IPS-18a (cell line): ENCODE results near the gene SPDYE4.
A peak's percentile ranks its signal among the peaks of the same experiment; 100 is the strongest.

ENCODE experiments used
- H3K27ac ChIP-seq: one replicate; pipeline ENCODE4 v1.5.1; 2013; ENCODE audit warnings: low read length
- H3K27me3 ChIP-seq: one replicate; pipeline ENCODE4 v1.6.1; 2013; ENCODE audit warnings: mild to moderate bottlenecking, low read length; ENCODE audit not compliant: control insufficient read depth, insufficient read depth
- H3K36me3 ChIP-seq: one replicate; pipeline ENCODE4 v1.6.1; 2013; ENCODE audit warnings: low read depth, low read length; ENCODE audit not compliant: control insufficient read depth
- H3K4me1 ChIP-seq: one replicate; pipeline ENCODE4 v1.6.1; 2013; ENCODE audit warnings: low read depth, low read length; ENCODE audit not compliant: control insufficient read depth
- H3K4me3 ChIP-seq: one replicate; pipeline ENCODE4 v1.5.1; 2013; ENCODE audit warnings: low read length
- H3K9ac ChIP-seq: one replicate; pipeline ENCODE4 v1.6.1; 2013; ENCODE audit warnings: mild to moderate bottlenecking, low read length, moderate library complexity
- H3K9me3 ChIP-seq: one replicate; pipeline ENCODE4 v1.6.1; 2013; ENCODE audit warnings: low read depth, low read length; ENCODE audit not compliant: control insufficient read depth

SPDYE4 gene

GRCh38 chr17:8746501-8747236 is 11.7 kb downstream of the SPDYE4 start:
- H3K27me3 ChIP-seq, result no peaks in the 10 kb centered on the region
- peak overlapping the region; percentile 92 for H3K4me3 ChIP-seq
- no peak overlapping the region for H3K27ac ChIP-seq
- H3K36me3 ChIP-seq, result no peaks in the 10 kb centered on the region
- no peak overlapping the region for H3K9ac ChIP-seq
- H3K4me1 ChIP-seq, result peaks cover 3% of the 10 kb centered on the region
- H3K9me3 ChIP-seq, result no peaks in the 10 kb centered on the region

- H3K9me3 ChIP-seq, result no peaks in the 10 kb centered on the region
- H3K4me3 ChIP-seq, result peak overlapping the region; percentile 92
- H3K9ac ChIP-seq, result no peak overlapping the region
- H3K4me1 ChIP-seq, result peaks cover 3% of the 10 kb centered on the region
- H3K36me3 ChIP-seq, result no peaks in the 10 kb centered on the region
- no peak overlapping the region for H3K27ac ChIP-seq
- H3K27me3 ChIP-seq, result no peaks in the 10 kb centered on the region
These were observed 12.5 kb downstream of the SPDYE4 start for GRCh38 chr17:8745586-8746500.

GRCh38 chr17:8744086-8744785 is 14.1 kb downstream of the SPDYE4 start:
- Histone ChIP-seq H3K27ac (no peak overlapping the region), H3K36me3 (no peaks in the 10 kb centered on the region), H3K9ac (no peak overlapping the region), H3K4me3 (no peak overlapping the region), H3K9me3 (no peaks in the 10 kb centered on the region), H3K27me3 (no peaks in the 10 kb centered on the region), H3K4me1 (peaks cover 4% of the 10 kb centered on the region)

GRCh38 chr17:8742819-8743218 is 15.5 kb downstream of the SPDYE4 start:
- H3K27me3 ChIP-seq, result no peaks in the 10 kb centered on the region
- H3K27ac ChIP-seq, result no peak overlapping the region
- H3K4me1 ChIP-seq, result peaks cover 6% of the 10 kb centered on the region
- no peaks in the 10 kb centered on the region for H3K9me3 ChIP-seq
- H3K4me3 ChIP-seq, result no peak overlapping the region
- H3K9ac ChIP-seq, result no peak overlapping the region
- no peaks in the 10 kb centered on the region for H3K36me3 ChIP-seq

- H3K27me3 ChIP-seq, result no peaks in the 10 kb centered on the region
- peaks cover 6% of the 10 kb centered on the region for H3K4me1 ChIP-seq
- H3K4me3 ChIP-seq, result no peak overlapping the region
- H3K27ac ChIP-seq, result no peak overlapping the region
- no peaks in the 10 kb centered on the region for H3K9me3 ChIP-seq
- no peaks in the 10 kb centered on the region for H3K36me3 ChIP-seq
- no peak overlapping the region for H3K9ac ChIP-seq
These were observed 16.1 kb downstream of the SPDYE4 start for GRCh38 chr17:8742274-8742673.

- no peaks in the 10 kb centered on the region for H3K27me3 ChIP-seq
- no peaks in the 10 kb centered on the region for H3K9me3 ChIP-seq
- H3K27ac ChIP-seq, result no peak overlapping the region
- no peak overlapping the region for H3K4me3 ChIP-seq
- H3K36me3 ChIP-seq, result no peaks in the 10 kb centered on the region
- peaks cover 6% of the 10 kb centered on the region for H3K4me1 ChIP-seq
- no peak overlapping the region for H3K9ac ChIP-seq
These were observed 16.6 kb downstream of the SPDYE4 start for GRCh38 chr17:8741771-8742170.

GRCh38 chr17:8741366-8741765 is 17.0 kb downstream of the SPDYE4 start:
- no peaks in the 10 kb centered on the region for H3K36me3 ChIP-seq
- H3K27me3 ChIP-seq, result no peaks in the 10 kb centered on the region
- H3K4me1 ChIP-seq, result peaks cover 6% of the 10 kb centered on the region
- H3K27ac ChIP-seq, result no peak overlapping the region
- H3K9ac ChIP-seq, result no peak overlapping the region
- no peaks in the 10 kb centered on the region for H3K9me3 ChIP-seq
- no peak overlapping the region for H3K4me3 ChIP-seq

- H3K27ac ChIP-seq, result no peak overlapping the region
- no peaks in the 10 kb centered on the region for H3K36me3 ChIP-seq
- peaks cover 3% of the 10 kb centered on the region for H3K4me1 ChIP-seq
- no peaks in the 10 kb centered on the region for H3K9me3 ChIP-seq
- H3K4me3 ChIP-seq, result no peak overlapping the region
- no peak overlapping the region for H3K9ac ChIP-seq
- no peaks in the 10 kb centered on the region for H3K27me3 ChIP-seq
These were observed 17.9 kb downstream of the SPDYE4 start for GRCh38 chr17:8740486-8740885.

- Histone ChIP-seq H3K9me3 (no peaks in the 10 kb centered on the region), H3K4me1 (peaks cover 3% of the 10 kb centered on the region), H3K4me3 (no peak overlapping the region), H3K36me3 (no peaks in the 10 kb centered on the region), H3K27ac (no peak overlapping the region), H3K9ac (no peak overlapping the region), H3K27me3 (no peaks in the 10 kb centered on the region)
These were observed 19.2 kb downstream of the SPDYE4 start for GRCh38 chr17:8739097-8739496.

- Histone ChIP-seq H3K27me3 (no peaks in the 10 kb centered on the region), H3K9ac (no peak overlapping the region), H3K4me1 (peaks cover 3% of the 10 kb centered on the region), H3K27ac (no peak overlapping the region), H3K36me3 (no peaks in the 10 kb centered on the region), H3K4me3 (no peak overlapping the region), H3K9me3 (no peaks in the 10 kb centered on the region)
These were observed 21.6 kb downstream of the SPDYE4 start for GRCh38 chr17:8736796-8737195.

- Histone ChIP-seq H3K4me3 (no peak overlapping the region), H3K36me3 (no peaks in the 10 kb centered on the region), H3K27me3 (no peaks in the 10 kb centered on the region), H3K27ac (no peak overlapping the region), H3K9ac (no peak overlapping the region), H3K4me1 (peaks cover 3% of the 10 kb centered on the region), H3K9me3 (no peaks in the 10 kb centered on the region)
These were observed 22.0 kb downstream of the SPDYE4 start for GRCh38 chr17:8736362-8736761.
